ENCODE results near the gene SLC25A10. TPM values are rescaled to one million over a fixed set of nuclear protein-coding genes. Genes with fewer than 3 reads are reported as not detected.

SLC25A10 gene
- total and polyA plus RNA-seq, 2 of the 4 experiments (the other 2 are of a cell fraction): 14.9 to 19.0 TPM

DNA sequence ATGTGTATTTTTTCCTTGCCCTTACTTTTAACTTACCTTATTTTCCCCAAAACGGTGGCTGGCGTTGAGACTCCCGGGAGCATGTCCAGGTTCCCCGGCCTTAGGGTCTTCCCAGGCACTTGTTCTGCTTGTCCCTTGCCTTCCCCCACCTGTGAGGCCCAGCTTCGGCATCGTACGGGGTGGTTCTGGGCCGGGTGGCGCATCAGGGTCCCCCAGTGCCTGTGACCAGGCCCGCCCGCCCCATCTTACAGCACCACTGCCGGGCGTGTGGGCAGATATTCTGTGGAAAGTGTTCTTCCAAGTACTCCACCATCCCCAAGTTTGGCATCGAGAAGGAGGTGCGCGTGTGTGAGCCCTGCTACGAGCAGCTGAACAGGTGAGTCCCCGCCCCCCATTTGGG, 20.9 kb upstream of the SLC25A10 start:
- Histone ChIP-seq H3K4me1 (ENCODE audit: control insufficient read depth, insufficient read depth, low read length) (no peaks in the 10 kb centered on the region), H3K14ac (replicated peaks; ENCODE audit: low read depth, low read length) (no peak overlapping the region), H2BK5ac (ENCODE audit: low read depth, low read length, poor library complexity, severe bottlenecking) (no peak overlapping the region), H2AK9ac (replicated peaks; ENCODE audit: low read depth, low read length, poor library complexity) (no peak overlapping the region), H3K27me3 (ENCODE audit: control insufficient read depth, insufficient read depth, low read length) (no peaks in the 10 kb centered on the region), H2BK20ac (ENCODE audit: low read depth, low read length) (no peak overlapping the region), H4K91ac (ENCODE audit: insufficient read depth, low read depth, low read length) (no peak overlapping the region), H4K20me1 (ENCODE audit: insufficient read depth, low read length) (peaks cover 81% of the 10 kb centered on the region), H2AFZ (replicated peaks; ENCODE audit: low read length, poor library complexity) (no peak overlapping the region), H3K56ac (ENCODE audit: extremely low read depth, insufficient read depth, low read length) (no peak overlapping the region), H3K9me1 (ENCODE audit: insufficient read depth, low read length) (no peaks in the 10 kb centered on the region), H4K5ac (ENCODE audit: low read depth, low read length) (no peak overlapping the region), H3K27ac (ENCODE audit: insufficient read depth, low read length) (no peak overlapping the region), H3K36me3 (ENCODE audit: control insufficient read depth, insufficient read depth, low read length) (peaks cover 95% of the 10 kb centered on the region), H3K9me3 (ENCODE audit: control insufficient read depth, insufficient read depth, low read length) (no peaks in the 10 kb centered on the region), H3K4ac (ENCODE audit: low read depth, low read length) (no peak overlapping the region), H3K18ac (ENCODE audit: low read depth, low read length) (no peak overlapping the region), H2BK120ac (ENCODE audit: low read depth, low read length) (no peak overlapping the region), H3K79me1 (ENCODE audit: low read depth in 1 of 2, low read length in 2 of 2) (peaks cover 8 to 49% of the 10 kb centered on the region in 2 experiments), H4K8ac (ENCODE audit: low read depth in 2 of 2, low read length in 2 of 2) (no peak overlapping the region), H2AK5ac (ENCODE audit: low read depth, low read length) (no peak overlapping the region), H3K4me2 (ENCODE audit: low read depth, low read length) (no peak overlapping the region), H3K23ac (ENCODE audit: low read depth, low read length) (no peak overlapping the region), H3K9ac (ENCODE audit: low read depth, low read length) (no peak overlapping the region), H3K4me3 (ENCODE audit: insufficient read depth, low read depth, low read length) (no peak overlapping the region), H2BK15ac (ENCODE audit: low read depth, low read length) (no peak overlapping the region)
- 100% methylated on average over 5 of the region's 18 CpGs; no CpG with 5 or more reads in 1 of the 2 experiments for WGBS, 2 experiments (ENCODE audit: extremely low coverage in 2 of 2, insufficient read length in 1 of 2)
- no peak for ATAC-seq (ENCODE audit: low read depth)
- no TSS peak for BruUV-seq (replicated peaks)
- POLR2A ChIA-PET (ENCODE audit: unreplicated experiment): no interaction called here
- no peak for DNase-seq
- TF ChIP-seq, protein P1, sequence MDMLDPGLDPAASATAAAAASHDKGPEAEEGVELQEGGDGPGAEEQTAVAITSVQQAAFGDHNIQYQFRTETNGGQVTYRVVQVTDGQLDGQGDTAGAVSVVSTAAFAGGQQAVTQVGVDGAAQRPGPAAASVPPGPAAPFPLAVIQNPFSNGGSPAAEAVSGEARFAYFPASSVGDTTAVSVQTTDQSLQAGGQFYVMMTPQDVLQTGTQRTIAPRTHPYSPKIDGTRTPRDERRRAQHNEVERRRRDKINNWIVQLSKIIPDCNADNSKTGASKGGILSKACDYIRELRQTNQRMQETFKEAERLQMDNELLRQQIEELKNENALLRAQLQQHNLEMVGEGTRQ (IDR thresholded peaks at IDR 0.05; ENCODE audit: low read depth, low read length): no peak
- TF ChIP-seq CHD1 (IDR thresholded peaks at IDR 0.05; ENCODE audit: low read depth, low read length): no peak
- no peak for TF ChIP-seq MAFK (IDR thresholded peaks at IDR 0.05; ENCODE audit: low read depth, low read length)
- TF ChIP-seq RAD21 (IDR thresholded peaks at IDR 0.05; ENCODE audit: low read length): no peak
- TF ChIP-seq, protein P2, sequence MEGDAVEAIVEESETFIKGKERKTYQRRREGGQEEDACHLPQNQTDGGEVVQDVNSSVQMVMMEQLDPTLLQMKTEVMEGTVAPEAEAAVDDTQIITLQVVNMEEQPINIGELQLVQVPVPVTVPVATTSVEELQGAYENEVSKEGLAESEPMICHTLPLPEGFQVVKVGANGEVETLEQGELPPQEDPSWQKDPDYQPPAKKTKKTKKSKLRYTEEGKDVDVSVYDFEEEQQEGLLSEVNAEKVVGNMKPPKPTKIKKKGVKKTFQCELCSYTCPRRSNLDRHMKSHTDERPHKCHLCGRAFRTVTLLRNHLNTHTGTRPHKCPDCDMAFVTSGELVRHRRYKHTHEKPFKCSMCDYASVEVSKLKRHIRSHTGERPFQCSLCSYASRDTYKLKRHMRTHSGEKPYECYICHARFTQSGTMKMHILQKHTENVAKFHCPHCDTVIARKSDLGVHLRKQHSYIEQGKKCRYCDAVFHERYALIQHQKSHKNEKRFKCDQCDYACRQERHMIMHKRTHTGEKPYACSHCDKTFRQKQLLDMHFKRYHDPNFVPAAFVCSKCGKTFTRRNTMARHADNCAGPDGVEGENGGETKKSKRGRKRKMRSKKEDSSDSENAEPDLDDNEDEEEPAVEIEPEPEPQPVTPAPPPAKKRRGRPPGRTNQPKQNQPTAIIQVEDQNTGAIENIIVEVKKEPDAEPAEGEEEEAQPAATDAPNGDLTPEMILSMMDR (conservative IDR thresholded peaks at IDR 0.05; ENCODE audit: low read depth, low read length): no peak
- no peak for TF ChIP-seq CEBPB (IDR thresholded peaks at IDR 0.05; ENCODE audit: low read depth, low read length)
- in situ Hi-C loops (cut with MboI; ENCODE audit: low sequenced_read_pairs): no loop called here
- CTCF ChIA-PET: no interaction called here
- intact Hi-C loops (cut with micrococcal nuclease): no loop called here
- dilution Hi-C loops (cut with HindIII; ENCODE audit: low sequenced_read_pairs, unreplicated experiment): no loop called here

All from IMR-90 (cell line).